GM23248 (cell line): ENCODE results near the gene AADACL4. TPM values are rescaled to one million over a fixed set of nuclear protein-coding genes. Genes with fewer than 3 reads are reported as not detected.
"Not testable (repeated sequence)": the region's sequence is repeated elsewhere in the genome, so short reads cannot be mapped to it uniquely, and the experiment has no call there.

Experiments
- DNase-seq: peaks from one replicate; pipeline ENCODE4 v3.0.0-alpha.2; 2015
- H2AFZ ChIP-seq: fragments of 200-600 bp; sonication (generic); 2 replicates; pipeline ENCODE4 v1.6.1; 2016; ENCODE audit warnings: antibody characterized with exemption
- H3F3A ChIP-seq: fragments of 200-600 bp; sonication (generic); 2 replicates; pipeline ENCODE4 v1.6.1; 2016; ENCODE audit warnings: mild to moderate bottlenecking, antibody characterized with exemption, mixed run types; ENCODE audit not compliant: insufficient read depth
- H3K27ac ChIP-seq: fragments of 200-600 bp; sonication (generic); 2 replicates; pipeline ENCODE4 v1.5.1; 2016; ENCODE audit warnings: mild to moderate bottlenecking
- H3K27me3 ChIP-seq: fragments of 200-600 bp; sonication (generic); replicated peaks from 2 replicates; pipeline ENCODE4 v1.6.1; 2016; ENCODE audit warnings: mild to moderate bottlenecking; ENCODE audit not compliant: insufficient read depth
- H3K36me3 ChIP-seq: fragments of 200-600 bp; sonication (generic); 2 replicates; pipeline ENCODE4 v1.6.1; 2016; ENCODE audit warnings: low read depth, mild to moderate bottlenecking
- H3K4me1 ChIP-seq: fragments of 200-600 bp; sonication (generic); 2 replicates; pipeline ENCODE4 v1.6.1; 2016; ENCODE audit warnings: mild to moderate bottlenecking; ENCODE audit not compliant: insufficient read depth
- H3K4me2 ChIP-seq: fragments of 200-600 bp; sonication (generic); one replicate; pipeline ENCODE4 v1.6.1; 2016; ENCODE audit warnings: mild to moderate bottlenecking; ENCODE audit not compliant: unreplicated experiment
- H3K4me3 ChIP-seq: fragments of 200-600 bp; sonication (generic); 2 replicates; pipeline ENCODE4 v1.5.1; 2016; ENCODE audit warnings: mild to moderate bottlenecking
- H3K79me2 ChIP-seq: fragments of 200-600 bp; sonication (generic); 2 replicates; pipeline ENCODE4 v1.6.1; 2016; ENCODE audit warnings: mild to moderate bottlenecking; ENCODE audit not compliant: insufficient read depth
- H3K9ac ChIP-seq: fragments of 200-600 bp; sonication (generic); 2 replicates; pipeline ENCODE4 v1.6.1; 2016; ENCODE audit warnings: mild to moderate bottlenecking
- H3K9me2 ChIP-seq: fragments of 200-600 bp; sonication (generic); 2 replicates; pipeline ENCODE4 v1.6.1; 2016; ENCODE audit warnings: mixed run types, mild to moderate bottlenecking, moderate library complexity; ENCODE audit not compliant: insufficient read depth
- H3K9me3 ChIP-seq: fragments of 200-600 bp; sonication (generic); one replicate; pipeline ENCODE4 v1.6.1; 2017; ENCODE audit warnings: low read depth
- H4K20me1 ChIP-seq: fragments of 200-600 bp; sonication (generic); 2 replicates; pipeline ENCODE4 v1.6.0; 2016; ENCODE audit not compliant: insufficient read depth
- EZH2 ChIP-seq: fragments of 200-600 bp; sonication (generic); IDR thresholded peaks from 2 replicates; pipeline ENCODE4 v1.6.1; 2018; ENCODE audit warnings: antibody characterized with exemption, mild to moderate bottlenecking; ENCODE audit not compliant: insufficient read depth, poor library complexity, severe bottlenecking
- EZH2phosphoT487 ChIP-seq: fragments of 200-600 bp; sonication (generic); IDR thresholded peaks from 2 replicates; pipeline ENCODE4 v1.6.1; 2018; ENCODE audit warnings: antibody characterized with exemption, moderate library complexity, mild to moderate bottlenecking, low read depth; ENCODE audit not compliant: insufficient read depth
- WGBS, 2 experiments: methylation state at CpG; one replicate each; pipeline ENCODE4 v1.1.6; 2015 to 2017; ENCODE audit warnings: low lambda C conversion rate in 2 of 2, low coverage in 1 of 2; ENCODE audit errors: missing lambda C conversion rate in 2 of 2; 5-methylcytosine and 5-hydroxymethylcytosine counted together
- in situ Hi-C: fragments of 300-500 bp; cut with MboI; formaldehyde crosslinking; loops from 2 replicates; pipeline ENCODE4 v1.15.0; 2020
- polyA plus RNA-seq: library from polyadenylated mRNA; unstranded; fragments of >200 nt; fragmentation: Nextera tagmentation; extraction: Ambion mirVana; gene quantifications from 2 replicates; pipeline ENCODE4 v1.2.1, GENCODE V29; 2016
- total RNA-seq: library from RNA; depleted of rRNA; stranded (reverse); fragments of >200 nt; shearing (Covaris generic); gene quantifications from 2 replicates; pipeline ENCODE4 v1.2.3, GENCODE V29; 2014

AADACL4 gene
- total and polyA plus RNA-seq, 2 experiments from 2014 or later, result not detected

GRCh38 chr1:12644829-12645228, 944 bp downstream of the AADACL4 start:
- Histone ChIP-seq H3K36me3 (no peaks in the 10 kb centered on the region), H3K27me3 (peaks cover 2% of the 10 kb centered on the region), H3K4me3 (no peak overlapping the region), H3K4me1 (no peaks in the 10 kb centered on the region), H3K9ac (no peak overlapping the region), H3K9me3 (peaks cover 5% of the 10 kb centered on the region), H3K4me2 (no peak overlapping the region), H3K9me2 (no peaks in the 10 kb centered on the region), H4K20me1 (no peaks in the 10 kb centered on the region), H3F3A (no peaks in the 10 kb centered on the region), H3K27ac (no peak overlapping the region), H2AFZ (no peak overlapping the region), H3K79me2 (no peaks in the 10 kb centered on the region)
- WGBS, 2 experiments, result 64 to 80% methylated on average over 2 of the region's 2 CpGs
- TF ChIP-seq EZH2phosphoT487 (no peak), EZH2 (no peak)
- DNase-seq, result no peak
- in situ Hi-C loops, result no loop called here

DNA sequence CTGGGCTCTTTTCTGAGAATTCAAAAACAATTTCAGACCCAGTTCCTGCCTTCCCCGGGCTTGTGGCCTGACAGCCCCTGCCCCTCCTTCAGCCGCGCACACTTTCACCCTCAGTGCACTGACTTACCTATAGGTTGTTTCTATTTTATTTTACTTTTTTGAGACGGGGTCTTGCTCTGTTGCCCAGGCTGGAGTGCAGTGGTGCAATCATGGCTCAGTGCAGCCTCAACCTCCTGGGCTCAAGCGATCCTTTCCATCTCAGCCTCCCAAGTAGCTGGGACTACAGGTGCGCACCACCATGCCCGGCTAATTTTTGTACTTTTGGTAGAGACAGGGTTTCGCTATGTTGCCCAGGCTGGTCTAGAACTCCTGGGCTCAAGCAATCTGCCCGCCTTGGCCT, 1.5 kb downstream of the AADACL4 start:
- H3K4me1 ChIP-seq, H3K27ac ChIP-seq, H3K4me3 ChIP-seq, H3K79me2 ChIP-seq, H3K27me3 ChIP-seq, H3K9me3 ChIP-seq, H3K36me3 ChIP-seq, in situ Hi-C loops, DNase-seq, H3K4me2 ChIP-seq, H3K9me2 ChIP-seq, H2AFZ ChIP-seq, H3K9ac ChIP-seq, H4K20me1 ChIP-seq, H3F3A ChIP-seq: not testable (repeated sequence)
- WGBS, 2 experiments, result 72 to 75% methylated on average over 9 of the region's 9 CpGs

DNA sequence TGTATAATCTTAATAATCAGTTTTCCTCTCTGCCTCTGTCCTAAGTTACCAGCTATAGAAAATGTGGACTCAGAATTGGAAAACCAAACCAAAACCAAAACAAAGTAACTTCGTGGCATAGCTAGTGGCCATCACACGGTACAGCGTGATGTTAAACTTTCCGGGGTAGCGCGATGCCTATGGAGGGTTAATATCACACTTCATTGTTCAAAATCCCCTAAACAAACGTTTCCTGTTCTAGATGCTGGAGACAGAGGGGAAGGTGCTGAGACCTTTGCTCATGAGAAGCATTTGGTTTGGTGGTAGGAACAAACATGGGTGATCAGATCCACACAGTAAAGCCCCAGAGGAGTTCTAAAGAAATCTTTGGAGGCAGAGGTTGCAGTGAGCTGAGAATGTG, 4.9 kb downstream of the AADACL4 start:
- H3K9me3 ChIP-seq, result no peaks in the 10 kb centered on the region
- H3K27ac ChIP-seq, result no peak overlapping the region
- WGBS, 2 experiments, result 79 to 80% methylated on average over 7 of the region's 7 CpGs
- DNase-seq, result no peak
- no peaks in the 10 kb centered on the region for H3K36me3 ChIP-seq
- H3K9ac ChIP-seq, result no peak overlapping the region
- in situ Hi-C loops, result no loop called here
- H3K9me2 ChIP-seq, result no peaks in the 10 kb centered on the region
- H3K4me1 ChIP-seq, result no peaks in the 10 kb centered on the region; the same call in 1 of the 2 replicates
- H4K20me1 ChIP-seq, result no peaks in the 10 kb centered on the region
- no peaks in the 10 kb centered on the region for H3F3A ChIP-seq
- H3K4me3 ChIP-seq, result no peak overlapping the region
- H3K4me2 ChIP-seq, result no peak overlapping the region
- no peak overlapping the region for H2AFZ ChIP-seq
- H3K27me3 ChIP-seq, result peaks cover 2% of the 10 kb centered on the region
- TF ChIP-seq EZH2, result no peak
- TF ChIP-seq EZH2phosphoT487, result no peak
- H3K79me2 ChIP-seq, result no peaks in the 10 kb centered on the region

- H4K20me1 ChIP-seq, result no peaks in the 10 kb centered on the region
- DNase-seq, result peak; percentile 7
- H3K27me3 ChIP-seq, result peaks cover 2% of the 10 kb centered on the region
- no peak overlapping the region for H2AFZ ChIP-seq
- H3K79me2 ChIP-seq, result no peaks in the 10 kb centered on the region
- WGBS, 2 experiments, result 17 to 21% methylated on average over 5 of the region's 5 CpGs
- no peaks in the 10 kb centered on the region; the same call in 1 of the 2 replicates for H3K4me1 ChIP-seq
- no peaks in the 10 kb centered on the region for H3K36me3 ChIP-seq
- H3K27ac ChIP-seq, result no peak overlapping the region
- no peak overlapping the region for H3K9ac ChIP-seq
- no peaks in the 10 kb centered on the region for H3F3A ChIP-seq
- no peaks in the 10 kb centered on the region for H3K9me3 ChIP-seq
- in situ Hi-C loops, result no loop called here
- no peak for TF ChIP-seq EZH2phosphoT487
- TF ChIP-seq EZH2, result no peak
- H3K4me2 ChIP-seq, result no peak overlapping the region
- H3K4me3 ChIP-seq, result no peak overlapping the region
- H3K9me2 ChIP-seq, result no peaks in the 10 kb centered on the region
These were observed 6.1 kb downstream of the AADACL4 start for GRCh38 chr1:12649971-12650421.

DNA sequence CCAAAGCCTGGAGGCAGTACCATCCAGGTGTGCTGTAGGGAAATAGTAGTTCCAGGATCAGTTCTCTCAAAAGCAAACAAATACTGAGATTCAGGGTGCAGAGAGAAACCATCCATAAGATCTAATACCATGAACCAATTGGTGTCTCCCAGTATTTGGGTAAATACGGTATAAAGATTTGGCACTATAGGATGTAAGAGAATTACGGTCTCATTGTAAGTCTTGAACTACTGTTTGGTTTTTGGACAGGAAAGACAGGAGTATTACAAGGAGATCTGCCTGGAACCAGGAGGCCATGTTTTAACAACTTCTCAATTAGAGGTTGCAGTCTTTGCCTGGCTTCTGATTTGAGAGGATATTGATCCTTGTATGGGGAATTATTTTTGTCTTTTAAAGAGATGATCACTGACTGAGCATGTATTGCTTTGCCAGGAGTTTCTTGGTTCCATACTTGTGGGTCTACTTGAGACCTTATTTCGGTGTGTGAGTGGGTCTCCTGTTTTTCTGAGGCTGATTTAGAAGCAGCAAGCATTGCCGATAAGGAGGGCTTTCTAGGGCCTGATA, 10.2 kb downstream of the AADACL4 start:
- Histone ChIP-seq H3K9me2 (no peaks in the 10 kb centered on the region), H3K36me3 (no peaks in the 10 kb centered on the region), H3K9me3 (no peaks in the 10 kb centered on the region), H3K4me3 (no peak overlapping the region), H3K27ac (no peak overlapping the region), H3K79me2 (no peaks in the 10 kb centered on the region), H3K27me3 (no peaks in the 10 kb centered on the region), H2AFZ (no peak overlapping the region), H3F3A (no peaks in the 10 kb centered on the region), H4K20me1 (no peaks in the 10 kb centered on the region), H3K9ac (no peak overlapping the region), H3K4me2 (no peak overlapping the region), H3K4me1 (no peaks in the 10 kb centered on the region; the same call in 1 of the 2 replicates)
- WGBS, 2 experiments, result 43 to 52% methylated on average over 4 of the region's 4 CpGs
- in situ Hi-C loops, result no loop called here
- TF ChIP-seq EZH2 (no peak), EZH2phosphoT487 (no peak)
- peak; percentile 11 for DNase-seq
